ENCODE data around the gene GPSM1. TPM values are rescaled to one million over a fixed set of nuclear protein-coding genes. Genes with fewer than 3 reads are reported as not detected.

Gene GPSM1
- total RNA-seq, 1 donor from 2014 or later: 6.2 TPM

DNA sequence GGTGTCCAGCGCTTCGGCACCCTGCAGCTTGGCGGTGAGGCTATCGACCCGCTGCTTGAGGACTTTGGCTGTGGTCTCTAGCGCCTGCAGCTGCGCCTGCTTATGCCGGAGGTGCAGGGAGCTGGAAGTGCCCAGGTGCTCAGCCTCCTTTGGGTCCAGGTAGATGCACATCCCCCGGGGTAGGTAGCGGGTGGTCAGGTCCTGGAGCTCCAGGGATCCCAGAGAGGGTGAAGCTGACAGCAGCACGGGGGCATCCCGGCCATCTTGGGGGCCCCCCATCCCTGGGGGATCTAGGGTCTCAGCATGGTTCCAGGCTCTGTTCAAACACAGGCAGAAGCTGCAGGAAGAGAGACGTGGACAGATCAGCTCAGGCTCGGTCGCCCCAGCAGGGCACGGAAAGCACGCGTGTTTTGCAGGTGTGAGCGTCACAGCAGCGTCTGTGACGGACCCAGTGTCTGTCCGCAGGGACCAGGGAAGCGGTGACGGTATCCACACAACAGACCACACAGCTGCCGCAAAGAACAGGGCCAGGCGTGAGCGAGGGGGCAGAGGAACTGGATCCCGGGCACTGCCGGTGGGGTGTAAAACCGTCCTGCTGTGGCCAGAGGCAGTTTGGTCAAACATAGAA lies 40.9 kb upstream of the GPSM1 start:
- DNase-seq (ENCODE audit: low spot score): no peak
- H3K4me2 ChIP-seq: no peak overlapping the region
- H3K9me3 ChIP-seq (ENCODE audit: low read depth): no peaks in the 10 kb centered on the region
- H3K4me1 ChIP-seq: peaks cover 3% of the 10 kb centered on the region
- Mint-ChIP-seq H3K9me3 (no peaks in the 10 kb centered on the region), H3K4me1 (peaks cover 6% of the 10 kb centered on the region), H3K27me3 (ENCODE audit: insufficient read depth, low read depth) (peaks cover 2% of the 10 kb centered on the region), H3K36me3 (no peaks in the 10 kb centered on the region), H3K4me3 (no peak overlapping the region), H3K27ac (peak overlapping the region; percentile 50)
- no peaks in the 10 kb centered on the region for H3K36me3 ChIP-seq
- TF ChIP-seq CTCF (IDR thresholded peaks at IDR 0.05) (no peak), EZH2 (IDR thresholded peaks at IDR 0.05) (no peak), EZH2phosphoT487 (IDR thresholded peaks at IDR 0.05) (no peak)
- no peaks in the 10 kb centered on the region for H3K27me3 ChIP-seq
- H4K20me1 ChIP-seq (ENCODE audit: low read depth): no peaks in the 10 kb centered on the region
- H3K79me2 ChIP-seq (ENCODE audit: low read depth): no peaks in the 10 kb centered on the region
- no peak overlapping the region for H2AFZ ChIP-seq (replicated peaks)
- H3K4me3 ChIP-seq: no peak overlapping the region
- H3K9ac ChIP-seq: no peak overlapping the region
- no peak overlapping the region for H3K27ac ChIP-seq
- H3F3A ChIP-seq (ENCODE audit: low read depth): no peaks in the 10 kb centered on the region

- H3F3A ChIP-seq (ENCODE audit: low read depth): no peaks in the 10 kb centered on the region
- H3K36me3 ChIP-seq: no peaks in the 10 kb centered on the region
- H3K4me2 ChIP-seq: no peak overlapping the region
- H3K79me2 ChIP-seq (ENCODE audit: low read depth): no peaks in the 10 kb centered on the region
- no peak overlapping the region for H3K4me3 Mint-ChIP-seq
- no peak overlapping the region for H3K4me3 ChIP-seq
- no peaks in the 10 kb centered on the region for H4K20me1 ChIP-seq (ENCODE audit: low read depth)
- no peak for DNase-seq (ENCODE audit: low spot score)
- peaks cover 6% of the 10 kb centered on the region for H3K4me1 Mint-ChIP-seq
- no peaks in the 10 kb centered on the region for H3K27me3 ChIP-seq
- H3K27ac ChIP-seq: no peak overlapping the region
- H3K4me1 ChIP-seq: peaks cover 3% of the 10 kb centered on the region
- no peak overlapping the region for H3K27ac Mint-ChIP-seq
- no peak for TF ChIP-seq EZH2phosphoT487 (IDR thresholded peaks at IDR 0.05)
- TF ChIP-seq CTCF (IDR thresholded peaks at IDR 0.05): no peak
- no peaks in the 10 kb centered on the region for H3K9me3 ChIP-seq (ENCODE audit: low read depth)
- H3K27me3 Mint-ChIP-seq (ENCODE audit: insufficient read depth, low read depth): peaks cover 2% of the 10 kb centered on the region
- no peak overlapping the region for H3K9ac ChIP-seq
- H3K9me3 Mint-ChIP-seq: no peaks in the 10 kb centered on the region
- H2AFZ ChIP-seq (replicated peaks): no peak overlapping the region
- no peaks in the 10 kb centered on the region for H3K36me3 Mint-ChIP-seq
Measured at GRCh38 chr9:136286987-136287379, 40.4 kb upstream of the GPSM1 start.

DNA sequence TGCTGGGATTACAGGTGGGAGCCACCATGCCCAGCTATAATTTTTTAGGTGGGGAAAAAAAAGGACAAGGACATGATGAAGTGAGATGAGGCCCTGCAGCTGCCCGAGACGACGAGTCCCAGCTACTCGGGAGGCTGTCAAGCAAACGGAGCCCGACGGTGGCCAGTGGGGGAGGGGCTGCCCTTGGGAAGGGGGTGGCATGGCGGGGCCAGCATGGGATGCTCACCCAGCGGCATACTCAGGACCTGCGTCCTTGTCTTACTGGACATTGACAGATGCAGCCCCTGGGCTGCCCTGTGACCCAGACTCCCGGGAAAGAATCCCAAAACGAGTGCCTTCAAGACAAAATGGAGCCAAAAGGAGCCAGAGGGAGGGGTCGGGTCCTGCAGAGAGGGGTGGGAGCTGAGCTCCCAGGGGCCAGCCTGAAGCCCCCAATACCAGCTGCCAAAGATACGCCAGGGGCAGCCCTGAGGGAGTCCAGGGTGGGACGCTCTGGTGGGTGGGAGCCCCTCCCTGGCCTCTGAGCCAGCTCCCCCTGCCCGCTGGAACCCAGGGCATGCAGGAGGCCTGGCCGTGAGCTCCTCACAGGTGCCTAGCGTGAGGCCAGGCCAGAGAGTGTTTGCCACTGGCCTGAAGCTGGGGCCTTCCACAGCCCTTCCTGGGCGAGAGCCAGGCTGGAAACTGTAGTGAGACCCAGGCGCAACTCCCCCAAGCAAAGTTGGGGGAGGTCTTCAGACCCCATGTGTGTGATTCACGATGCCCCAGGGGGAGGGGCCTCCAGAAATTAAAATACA lies 39.2 kb upstream of the GPSM1 start:
- H3K27me3 Mint-ChIP-seq (ENCODE audit: insufficient read depth, low read depth): peaks cover 2% of the 10 kb centered on the region
- Histone ChIP-seq H3K36me3 (no peaks in the 10 kb centered on the region), H3K9ac (no peak overlapping the region), H3K27me3 (no peaks in the 10 kb centered on the region), H4K20me1 (ENCODE audit: low read depth) (no peaks in the 10 kb centered on the region), H3K4me2 (no peak overlapping the region), H3K4me1 (peaks cover 3% of the 10 kb centered on the region), H2AFZ (replicated peaks) (no peak overlapping the region), H3K27ac (no peak overlapping the region), H3K79me2 (ENCODE audit: low read depth) (no peaks in the 10 kb centered on the region), H3F3A (ENCODE audit: low read depth) (no peaks in the 10 kb centered on the region), H3K4me3 (no peak overlapping the region), H3K9me3 (ENCODE audit: low read depth) (no peaks in the 10 kb centered on the region)
- no peak for TF ChIP-seq EZH2 (IDR thresholded peaks at IDR 0.05)
- TF ChIP-seq EZH2phosphoT487 (IDR thresholded peaks at IDR 0.05): no peak
- TF ChIP-seq CTCF (IDR thresholded peaks at IDR 0.05): no peak
- no peak for DNase-seq (ENCODE audit: low spot score)
- H3K9me3 Mint-ChIP-seq: no peaks in the 10 kb centered on the region
- peaks cover 6% of the 10 kb centered on the region for H3K4me1 Mint-ChIP-seq
- no peak overlapping the region for H3K27ac Mint-ChIP-seq
- no peaks in the 10 kb centered on the region for H3K36me3 Mint-ChIP-seq
- H3K4me3 Mint-ChIP-seq: no peak overlapping the region
